Karpas-422 (cell line): ENCODE measurements around the gene SLC39A11. TPM values are rescaled to one million over a fixed set of nuclear protein-coding genes. Genes with fewer than 3 reads are reported as not detected.
"Not testable (repeated sequence)": the region's sequence is repeated elsewhere in the genome, so short reads cannot be mapped to it uniquely, and the experiment has no call there.

ENCODE experiments used
- DNase-seq: peaks from one replicate; pipeline ENCODE4 v3.0.0-alpha.2; 2015
- H2AFZ ChIP-seq: fragments of 200-600 bp; sonication (generic); 2 replicates; pipeline ENCODE4 v1.6.1; 2014; ENCODE audit warnings: antibody characterized with exemption, low read length, mixed read lengths
- H3K27ac ChIP-seq: fragments of 200-600 bp; sonication (generic); 2 replicates; pipeline ENCODE4 v1.5.1; 2014; ENCODE audit warnings: mild to moderate bottlenecking, low read length, moderate library complexity
- H3K27me3 ChIP-seq: fragments of 200-600 bp; sonication (generic); 2 replicates; pipeline ENCODE4 v1.6.1; 2014; ENCODE audit warnings: low read length, mixed read lengths
- H3K36me3 ChIP-seq: fragments of 200-600 bp; sonication (generic); 2 replicates; pipeline ENCODE4 v1.6.1; 2014; ENCODE audit warnings: low read length, mixed read lengths; ENCODE audit not compliant: insufficient read depth
- H3K4me1 ChIP-seq: fragments of 200-600 bp; sonication (generic); 2 replicates; pipeline ENCODE4 v1.6.1; 2014; ENCODE audit warnings: mild to moderate bottlenecking, low read length, mixed read lengths
- H3K4me2 ChIP-seq: fragments of 200-600 bp; sonication (generic); 2 replicates; pipeline ENCODE4 v1.6.1; 2014; ENCODE audit warnings: low read length, low read depth, mild to moderate bottlenecking; ENCODE audit not compliant: poor library complexity, severe bottlenecking
- H3K4me3 ChIP-seq: fragments of 200-600 bp; sonication (generic); 2 replicates; pipeline ENCODE4 v1.5.1; 2014; ENCODE audit warnings: mild to moderate bottlenecking, antibody characterized with exemption, low read length, mixed read lengths
- H3K79me2 ChIP-seq: fragments of 200-600 bp; sonication (generic); 2 replicates; pipeline ENCODE4 v1.6.1; 2014; ENCODE audit warnings: mild to moderate bottlenecking, low read length, mixed read lengths
- H3K9ac ChIP-seq: fragments of 200-600 bp; sonication (generic); 2 replicates; pipeline ENCODE4 v1.6.0; 2014; ENCODE audit warnings: low read length
- H3K9me2 ChIP-seq: fragments of 200-600 bp; sonication (generic), shearing (Covaris generic); replicated peaks from 2 replicates; pipeline ENCODE4 v1.6.0; 2014; ENCODE audit warnings: mild to moderate bottlenecking, low read length, moderate library complexity; ENCODE audit not compliant: insufficient read depth
- H3K9me3 ChIP-seq: fragments of 300-700, 200-600 bp; sonication (generic); 2 replicates; pipeline ENCODE4 v1.6.1; 2014; ENCODE audit warnings: low read length, mixed read lengths
- H4K20me1 ChIP-seq: fragments of 200-600 bp; sonication (generic); 2 replicates; pipeline ENCODE4 v1.6.1; 2014; ENCODE audit warnings: mild to moderate bottlenecking, antibody characterized with exemption, low read length, low read depth; ENCODE audit not compliant: insufficient read depth
- total RNA-seq: library from RNA; depleted of rRNA; stranded (reverse); fragments of >200 nt; shearing (Covaris generic); gene quantifications from 2 replicates; pipeline ENCODE4 v1.2.3, GENCODE V29; 2014; ENCODE audit warnings: low replicate concordance

The SLC39A11 gene
- total RNA-seq, 1 experiment from 2014 or later = 49.6 TPM

DNA sequence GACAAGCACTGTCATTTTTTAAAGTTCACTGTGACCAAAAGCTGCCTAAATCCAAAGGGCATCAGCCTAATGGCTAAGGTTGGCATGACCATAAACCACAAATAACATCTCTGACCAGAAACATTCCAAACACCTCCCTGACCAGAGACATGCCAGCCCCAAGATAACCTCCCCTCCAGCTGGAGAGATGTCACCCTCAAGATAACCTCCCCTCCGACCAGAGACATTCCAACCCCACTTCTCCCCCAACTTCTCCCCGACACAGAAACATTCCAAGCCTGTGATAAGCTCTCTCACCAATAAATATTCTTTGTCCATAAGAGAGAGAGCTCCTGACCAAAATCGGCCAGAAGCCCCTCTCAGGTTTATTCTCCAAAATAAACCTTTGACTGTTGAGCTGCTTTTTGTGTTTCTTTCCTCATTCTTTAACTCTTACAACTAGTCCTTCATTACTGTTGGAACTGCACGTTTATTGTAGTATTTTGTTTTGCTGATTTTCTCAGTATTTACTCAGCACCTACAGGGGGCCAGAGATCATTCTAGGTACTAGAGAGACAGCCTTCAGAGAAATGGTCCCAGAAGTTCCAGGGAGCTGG, 325.6 kb downstream of the SLC39A11 start:
- H3K9me3 ChIP-seq = no peaks in the 10 kb centered on the region
- DNase-seq = no peak
- H3K4me2 ChIP-seq = no peak overlapping the region
- H3K9ac ChIP-seq = no peak overlapping the region
- no peaks in the 10 kb centered on the region for H3K27me3 ChIP-seq
- H3K36me3 ChIP-seq = no peaks in the 10 kb centered on the region; the same call in 1 of the 2 replicates
- H3K4me3 ChIP-seq = no peak overlapping the region
- peaks cover 3% of the 10 kb centered on the region for H3K4me1 ChIP-seq
- no peak overlapping the region for H2AFZ ChIP-seq
- H3K27ac ChIP-seq = no peak overlapping the region
- H3K9me2 ChIP-seq = no peaks in the 10 kb centered on the region
- H4K20me1 ChIP-seq = no peaks in the 10 kb centered on the region
- H3K79me2 ChIP-seq = no peaks in the 10 kb centered on the region

DNA sequence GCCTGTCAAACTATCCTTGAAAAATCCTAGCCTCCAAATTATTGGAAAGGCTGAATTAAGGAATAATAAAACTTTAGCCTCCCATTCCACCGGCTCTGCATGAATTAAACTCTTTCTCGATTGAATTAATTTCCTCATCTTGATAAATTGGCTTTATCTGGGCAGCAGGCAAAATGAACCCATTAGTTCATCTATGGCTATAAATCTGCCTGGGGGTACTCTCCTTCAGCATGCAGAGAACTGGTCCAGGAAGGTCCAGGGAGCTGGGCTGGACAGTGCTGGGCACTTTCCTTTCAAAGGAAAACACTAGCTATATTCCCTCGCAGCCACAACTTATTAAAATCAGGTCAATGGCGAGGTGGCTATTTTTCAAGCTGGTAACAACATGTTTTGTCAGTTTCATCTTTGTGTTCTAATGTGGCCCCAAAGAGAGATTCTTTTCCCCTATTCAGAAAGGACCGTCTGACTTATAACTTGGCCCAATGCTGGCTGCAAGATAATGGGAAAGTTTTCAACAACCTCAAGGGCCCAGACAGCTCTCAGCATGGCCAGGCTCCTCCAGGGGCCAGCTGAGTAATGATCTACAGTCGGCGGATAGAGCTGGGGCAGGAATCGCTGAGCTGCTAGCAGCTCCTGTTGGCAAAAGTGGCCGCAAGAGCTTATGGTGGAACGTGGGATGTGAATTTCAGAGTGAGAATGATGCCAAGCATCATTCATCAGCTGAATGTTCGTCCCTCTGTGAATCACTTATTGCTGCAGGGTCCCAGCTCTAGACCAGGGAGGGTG, 326.9 kb downstream of the SLC39A11 start:
- Histone ChIP-seq H3K9me2 (no peaks in the 10 kb centered on the region), H3K4me3 (no peak overlapping the region), H3K4me1 (no peaks in the 10 kb centered on the region), H3K27ac (no peak overlapping the region), H3K9me3 (no peaks in the 10 kb centered on the region), H3K4me2 (no peak overlapping the region), H3K9ac (no peak overlapping the region), H4K20me1 (no peaks in the 10 kb centered on the region), H3K79me2 (no peaks in the 10 kb centered on the region), H2AFZ (no peak overlapping the region), H3K36me3 (no peaks in the 10 kb centered on the region; the same call in 1 of the 2 replicates), H3K27me3 (no peaks in the 10 kb centered on the region)
- no peak for DNase-seq

DNA sequence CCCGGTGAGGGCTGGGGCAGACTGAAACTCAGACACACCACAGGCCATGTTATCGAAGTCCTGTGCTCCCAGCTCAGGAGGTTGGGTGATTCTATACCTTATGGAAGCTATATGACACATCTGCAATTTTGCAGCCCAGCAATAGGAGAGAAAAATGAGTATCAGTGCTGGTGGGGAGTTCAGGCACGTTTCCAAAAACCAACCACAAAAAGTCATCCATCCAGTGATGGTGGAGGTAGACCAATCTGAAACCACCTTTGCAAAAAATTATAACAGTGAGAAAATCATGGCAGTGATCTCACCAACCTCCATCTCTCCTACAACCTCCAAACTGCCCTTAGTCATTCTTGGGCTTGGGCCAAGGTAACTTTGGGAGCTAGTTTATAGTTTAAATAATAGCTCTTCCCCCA, 327.9 kb downstream of the SLC39A11 start:
- no peaks in the 10 kb centered on the region; the same call in 1 of the 2 replicates for H3K36me3 ChIP-seq
- H2AFZ ChIP-seq = no peak overlapping the region
- no peaks in the 10 kb centered on the region for H3K27me3 ChIP-seq
- H3K4me2 ChIP-seq = no peak overlapping the region
- no peak overlapping the region for H3K27ac ChIP-seq
- no peaks in the 10 kb centered on the region for H4K20me1 ChIP-seq
- no peak for DNase-seq
- no peaks in the 10 kb centered on the region for H3K9me2 ChIP-seq
- H3K9ac ChIP-seq = no peak overlapping the region
- H3K9me3 ChIP-seq = no peaks in the 10 kb centered on the region
- no peak overlapping the region for H3K4me3 ChIP-seq
- no peaks in the 10 kb centered on the region for H3K79me2 ChIP-seq
- H3K4me1 ChIP-seq = no peaks in the 10 kb centered on the region

DNA sequence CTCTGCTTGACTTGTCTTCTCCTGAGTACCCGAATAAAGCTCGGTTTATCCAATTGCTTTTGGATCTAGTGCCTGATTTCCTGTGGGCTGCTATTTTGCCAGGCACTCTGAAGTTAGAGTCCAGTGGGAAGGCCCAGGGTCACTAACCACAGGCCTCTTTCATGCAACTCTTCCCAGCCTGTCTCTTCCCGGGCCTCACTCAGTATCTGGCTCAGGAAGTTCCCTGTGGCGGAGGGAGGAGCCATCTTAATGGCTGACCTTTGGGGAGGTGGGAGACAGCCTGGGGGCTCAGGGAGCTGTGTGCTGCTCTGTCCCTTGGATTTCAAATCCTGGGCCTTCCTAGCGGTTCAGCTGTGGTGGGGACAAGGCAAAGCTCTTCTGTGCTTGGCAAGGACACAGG, 328.5 kb downstream of the SLC39A11 start:
- no peaks in the 10 kb centered on the region for H3K9me2 ChIP-seq
- H3K4me2 ChIP-seq = no peak overlapping the region
- H3K9me3 ChIP-seq = no peaks in the 10 kb centered on the region
- DNase-seq = no peak
- no peak overlapping the region for H3K4me3 ChIP-seq
- no peak overlapping the region for H3K9ac ChIP-seq
- H4K20me1 ChIP-seq = no peaks in the 10 kb centered on the region
- no peaks in the 10 kb centered on the region for H3K79me2 ChIP-seq
- H3K27ac ChIP-seq = no peak overlapping the region
- H3K36me3 ChIP-seq = no peaks in the 10 kb centered on the region; the same call in 1 of the 2 replicates
- no peaks in the 10 kb centered on the region for H3K27me3 ChIP-seq
- H2AFZ ChIP-seq = no peak overlapping the region
- H3K4me1 ChIP-seq = no peaks in the 10 kb centered on the region

DNA sequence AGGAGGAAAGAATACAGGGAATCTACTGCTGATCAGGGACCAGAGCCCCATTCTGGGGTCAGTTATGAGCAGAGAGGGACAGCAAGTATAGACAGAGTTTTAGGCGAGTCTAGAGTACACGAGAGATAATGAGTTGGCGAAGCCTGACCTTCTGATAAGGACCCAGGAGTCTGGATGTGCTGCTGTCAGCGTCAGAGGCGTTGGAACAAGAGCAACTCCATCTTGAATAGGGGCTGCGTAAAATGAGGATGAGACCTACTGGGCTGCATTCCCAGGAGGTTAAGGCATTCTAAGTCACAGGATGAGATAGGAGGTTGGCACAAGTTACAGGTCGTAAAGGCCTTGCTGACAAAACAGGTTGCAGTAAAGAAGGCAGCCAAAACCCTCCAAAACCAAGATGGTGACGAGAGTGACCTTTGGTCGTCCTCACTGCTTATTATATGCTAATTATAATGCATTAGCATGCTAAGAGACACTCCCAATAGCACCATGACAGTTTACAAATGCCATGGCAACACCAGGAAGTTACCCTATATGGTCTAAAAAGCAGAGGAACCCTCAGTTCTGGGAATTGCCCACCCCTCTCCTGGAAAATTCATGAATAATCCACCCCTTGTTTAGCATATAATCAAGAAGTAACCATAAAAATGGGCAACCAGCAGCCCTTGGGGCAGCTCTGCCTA, 330.5 kb downstream of the SLC39A11 start:
- H4K20me1 ChIP-seq, H3K4me3 ChIP-seq, H3K27ac ChIP-seq, H3K9me3 ChIP-seq, H2AFZ ChIP-seq, H3K27me3 ChIP-seq, H3K9me2 ChIP-seq, DNase-seq, H3K4me2 ChIP-seq, H3K4me1 ChIP-seq, H3K79me2 ChIP-seq, H3K36me3 ChIP-seq, H3K9ac ChIP-seq: not testable (repeated sequence)

DNA sequence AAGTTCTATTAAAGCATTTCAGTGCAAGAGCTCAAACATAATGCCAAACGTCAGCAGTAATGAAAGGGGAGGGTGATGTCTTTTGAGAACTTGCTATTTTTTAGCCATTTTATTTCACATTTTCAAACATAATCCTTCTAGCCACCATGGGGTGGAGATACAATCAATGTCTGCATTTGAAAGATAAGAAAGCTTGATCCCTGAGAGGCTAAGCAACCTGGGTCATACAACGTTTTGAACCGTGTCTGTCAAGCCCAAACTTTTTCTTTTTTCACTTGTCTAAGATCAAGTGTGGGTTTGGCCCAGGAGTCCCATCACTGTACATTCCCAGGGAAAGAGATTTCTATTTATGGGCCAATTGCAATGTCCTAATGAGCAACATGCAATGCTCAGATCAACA, 331.1 kb downstream of the SLC39A11 start:
- Histone ChIP-seq H3K4me3 (no peak overlapping the region), H3K9me2 (no peaks in the 10 kb centered on the region), H3K27me3 (no peaks in the 10 kb centered on the region), H2AFZ (no peak overlapping the region), H3K27ac (no peak overlapping the region), H3K4me1 (no peaks in the 10 kb centered on the region), H3K79me2 (0 out of 2 replicates have a peak, but pooled peaks cover 2% of the 10 kb centered on the region), H3K9ac (no peak overlapping the region), H3K36me3 (0 out of 2 replicates have a peak, but pooled peaks cover 1% of the 10 kb centered on the region), H3K9me3 (no peaks in the 10 kb centered on the region), H3K4me2 (no peak overlapping the region), H4K20me1 (no peaks in the 10 kb centered on the region)
- DNase-seq = no peak

DNA sequence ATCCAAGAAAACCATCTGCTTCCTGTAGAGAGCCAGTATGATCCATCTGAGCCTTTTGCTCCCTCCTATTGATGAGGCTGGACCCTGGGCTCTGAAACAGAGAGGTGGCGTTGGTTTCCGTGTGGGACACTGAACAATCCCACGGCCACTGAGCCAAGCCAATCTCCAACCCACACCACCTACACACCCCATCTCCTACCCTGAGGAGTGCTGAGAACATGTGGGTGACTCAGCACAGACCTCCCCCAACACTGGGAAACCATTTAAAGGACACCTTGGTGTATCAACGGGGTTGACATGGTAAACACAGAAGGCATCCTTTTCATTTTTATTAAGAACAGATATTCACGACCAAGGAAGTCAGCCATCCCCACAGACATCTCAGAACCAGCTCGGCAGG, 332.1 kb downstream of the SLC39A11 start:
- Histone ChIP-seq H3K4me2 (no peak overlapping the region), H3K4me3 (no peak overlapping the region), H3K4me1 (no peaks in the 10 kb centered on the region), H3K9ac (no peak overlapping the region), H4K20me1 (no peaks in the 10 kb centered on the region), H3K27ac (no peak overlapping the region), H3K36me3 (0 out of 2 replicates have a peak, but pooled peaks cover 6% of the 10 kb centered on the region), H3K9me2 (no peaks in the 10 kb centered on the region), H3K9me3 (no peaks in the 10 kb centered on the region), H2AFZ (no peak overlapping the region), H3K27me3 (no peaks in the 10 kb centered on the region), H3K79me2 (0 out of 2 replicates have a peak, but pooled peaks cover 2% of the 10 kb centered on the region)
- no peak for DNase-seq

DNA sequence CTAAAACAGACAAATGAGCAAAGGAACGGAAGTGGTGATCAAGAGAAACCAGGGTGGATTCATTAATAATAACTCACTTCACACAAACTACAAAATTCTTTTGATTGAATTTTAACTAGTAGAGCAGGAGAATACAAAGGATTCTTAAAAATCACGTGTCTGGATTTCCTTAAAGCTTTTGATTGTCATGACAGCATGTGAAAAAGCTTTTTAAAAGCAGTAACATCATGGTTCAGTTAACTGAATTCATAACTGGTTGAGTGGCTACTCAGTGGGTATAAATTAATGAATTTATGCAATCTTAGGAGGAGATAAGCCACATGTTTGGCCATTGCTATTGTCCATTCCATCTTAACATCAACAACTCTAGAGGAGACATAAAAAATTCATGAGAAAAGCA, 333.2 kb downstream of the SLC39A11 start:
- H2AFZ ChIP-seq = no peak overlapping the region
- no peak for DNase-seq
- H3K4me3 ChIP-seq = no peak overlapping the region
- no peaks in the 10 kb centered on the region for H3K9me2 ChIP-seq
- H3K27me3 ChIP-seq = no peaks in the 10 kb centered on the region
- H3K4me1 ChIP-seq = no peaks in the 10 kb centered on the region
- no peak overlapping the region for H3K9ac ChIP-seq
- no peaks in the 10 kb centered on the region for H3K9me3 ChIP-seq
- H3K79me2 ChIP-seq = 0 out of 2 replicates have a peak, but pooled peaks cover 2% of the 10 kb centered on the region
- H3K36me3 ChIP-seq = 0 out of 2 replicates have a peak, but pooled peaks cover 6% of the 10 kb centered on the region
- no peak overlapping the region for H3K27ac ChIP-seq
- no peak overlapping the region for H3K4me2 ChIP-seq
- no peaks in the 10 kb centered on the region for H4K20me1 ChIP-seq
